SJSA1 (cell line): ENCODE data around the gene CCDC141. TPM values are rescaled to one million over a fixed set of nuclear protein-coding genes. Genes with fewer than 3 reads are reported as not detected.

ENCODE experiments used
- DNase-seq, 2 experiments: peaks; one replicate each; pipeline ENCODE4 v3.0.0-alpha.2; 2015 to 2020; ENCODE audit warnings: low spot score in 2 of 2, low read depth in 1 of 2
- H3K27ac ChIP-seq: fragments of 250-450 bp; sonication (Bioruptor Pico); 2 replicates; pipeline ENCODE4 v1.5.1; 2020; ENCODE audit warnings: mild to moderate bottlenecking, moderate library complexity
- H3K27me3 ChIP-seq: fragments of 250-450 bp; sonication (Bioruptor Pico); replicated peaks from 2 replicates; pipeline ENCODE4 v1.5.1; 2020; ENCODE audit warnings: mild to moderate bottlenecking, moderate library complexity
- H3K36me3 ChIP-seq: fragments of 250-450 bp; sonication (Bioruptor Pico); 2 replicates; pipeline ENCODE4 v1.5.1; 2020; ENCODE audit warnings: mild to moderate bottlenecking
- H3K4me1 ChIP-seq: fragments of 250-450 bp; sonication (Bioruptor Pico); replicated peaks from 2 replicates; pipeline ENCODE4 v1.6.1; 2021; ENCODE audit warnings: mild to moderate bottlenecking
- H3K4me3 ChIP-seq: fragments of 250-450 bp; sonication (Bioruptor Pico); 2 replicates; pipeline ENCODE4 v1.5.1; 2020; ENCODE audit warnings: mild to moderate bottlenecking
- H3K9me3 ChIP-seq: fragments of 250-450 bp; sonication (Bioruptor Pico); replicated peaks from 2 replicates; pipeline ENCODE4 v1.5.1; 2020; ENCODE audit warnings: mild to moderate bottlenecking
- total RNA-seq: library from RNA; depleted of rRNA; stranded (reverse); fragments of >200 nt; shearing (Covaris generic); gene quantifications from 2 replicates; pipeline ENCODE4 v1.2.3, GENCODE V29; 2014; rRNA removed

CCDC141 gene
- total RNA-seq, 1 experiment from 2014 or later = not detected

DNA sequence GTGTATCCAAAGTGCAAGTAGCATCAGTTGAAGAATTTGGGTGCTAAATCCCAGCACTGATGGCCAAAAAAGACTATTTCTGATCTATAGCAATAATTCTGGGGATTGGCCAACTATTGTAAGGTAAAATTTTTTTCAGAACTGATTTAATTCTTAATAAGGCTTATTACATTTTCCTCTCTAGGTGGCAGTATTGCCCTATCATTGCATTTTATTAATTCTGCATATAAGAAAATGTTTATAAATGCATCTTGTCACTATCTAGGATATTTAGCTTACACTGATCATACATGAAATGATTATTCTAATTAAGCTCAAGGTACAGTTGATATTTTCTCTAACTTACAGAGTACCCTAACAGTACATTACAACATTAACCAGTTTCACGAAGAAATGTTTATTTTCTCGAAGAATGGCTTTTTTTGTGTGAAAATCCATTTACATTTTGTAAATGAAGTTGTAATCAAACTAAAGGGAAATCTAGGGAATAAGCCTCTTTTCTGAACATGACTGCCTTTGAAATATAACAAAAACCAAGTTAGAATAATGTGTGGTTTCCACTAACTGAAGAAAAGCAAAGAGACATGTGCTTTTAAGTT is 253.8 kb downstream of the CCDC141 start:
- no peak for DNase-seq
- Histone ChIP-seq H3K4me3 (no peak overlapping the region), H3K27ac (no peak overlapping the region), H3K36me3 (no peaks in the 10 kb centered on the region), H3K9me3 (no peaks in the 10 kb centered on the region), H3K4me1 (no peaks in the 10 kb centered on the region), H3K27me3 (0 out of 2 replicates have a peak, but pooled peaks cover 3% of the 10 kb centered on the region)

DNA sequence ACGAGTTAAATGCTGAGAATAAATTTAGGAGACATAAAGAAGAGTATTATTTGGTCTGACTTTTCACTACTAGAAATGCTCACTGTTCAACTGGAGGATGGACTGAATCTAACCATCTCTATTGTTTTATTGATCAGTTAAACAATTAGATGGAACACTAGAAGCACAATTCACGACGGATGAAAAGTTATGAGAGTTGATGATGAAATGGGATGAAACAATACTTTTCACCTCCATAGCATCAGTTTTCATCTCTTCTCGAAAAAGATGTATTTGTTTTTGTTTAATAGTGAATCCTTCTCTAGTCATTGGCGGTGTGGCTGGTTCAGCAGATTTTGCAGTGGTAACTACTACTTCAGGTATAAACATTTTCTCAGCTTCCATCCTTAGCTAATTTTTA is 262.0 kb downstream of the CCDC141 start:
- H3K4me1 ChIP-seq = no peaks in the 10 kb centered on the region
- H3K4me3 ChIP-seq = no peak overlapping the region
- no peak for DNase-seq
- no peak overlapping the region for H3K27ac ChIP-seq
- H3K9me3 ChIP-seq = no peaks in the 10 kb centered on the region
- H3K36me3 ChIP-seq = no peaks in the 10 kb centered on the region
- H3K27me3 ChIP-seq = peaks cover 2% of the 10 kb centered on the region; the same call in 1 of the 2 replicates

DNA sequence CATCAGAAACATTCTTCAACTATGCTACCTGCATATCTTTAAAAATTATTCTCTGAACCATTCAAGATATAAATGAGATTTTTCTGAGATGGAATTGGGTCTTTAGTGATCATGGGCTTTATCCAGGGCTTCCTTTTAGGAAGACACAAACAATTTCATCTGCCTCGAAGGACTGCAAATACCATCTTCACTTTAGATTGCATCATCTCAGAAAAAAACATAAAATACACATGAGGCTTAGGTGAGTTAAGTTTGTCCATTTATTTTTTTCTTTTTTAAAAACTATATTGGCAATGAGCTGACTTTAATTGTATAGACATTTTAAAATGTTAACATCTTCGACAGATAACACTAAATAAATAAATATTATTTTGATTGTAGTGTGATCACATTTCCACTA is 262.8 kb downstream of the CCDC141 start:
- no peak overlapping the region for H3K27ac ChIP-seq
- no peaks in the 10 kb centered on the region for H3K36me3 ChIP-seq
- DNase-seq = no peak
- H3K27me3 ChIP-seq = peaks cover 2% of the 10 kb centered on the region; the same call in 1 of the 2 replicates
- no peak overlapping the region for H3K4me3 ChIP-seq
- H3K4me1 ChIP-seq = no peaks in the 10 kb centered on the region
- no peaks in the 10 kb centered on the region for H3K9me3 ChIP-seq

DNA sequence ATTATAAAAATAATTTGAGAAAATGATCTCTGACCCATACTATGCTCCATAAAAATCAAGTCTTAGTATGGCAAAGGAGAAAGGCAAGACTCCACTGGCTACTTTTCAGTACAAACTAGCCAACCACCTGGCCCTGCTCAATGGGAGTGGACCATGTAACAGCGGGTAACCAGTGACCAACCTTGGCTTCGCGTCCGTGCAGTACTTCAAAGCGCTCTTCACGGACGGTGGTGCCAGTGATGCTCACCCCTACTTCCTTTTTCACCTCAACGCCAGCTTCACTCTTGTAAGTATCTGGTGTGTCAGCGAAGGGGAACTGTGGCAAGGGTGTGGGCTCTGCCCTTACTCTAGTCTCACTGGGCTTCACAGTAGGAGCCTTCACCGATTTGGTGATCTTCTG is 266.0 kb downstream of the CCDC141 start:
- 0 out of 2 replicates have a peak, but pooled peaks cover 2% of the 10 kb centered on the region for H3K27me3 ChIP-seq
- H3K9me3 ChIP-seq = no peaks in the 10 kb centered on the region
- no peak overlapping the region for H3K27ac ChIP-seq
- DNase-seq = no peak
- H3K4me3 ChIP-seq = no peak overlapping the region
- H3K36me3 ChIP-seq = no peaks in the 10 kb centered on the region
- no peaks in the 10 kb centered on the region for H3K4me1 ChIP-seq

DNA sequence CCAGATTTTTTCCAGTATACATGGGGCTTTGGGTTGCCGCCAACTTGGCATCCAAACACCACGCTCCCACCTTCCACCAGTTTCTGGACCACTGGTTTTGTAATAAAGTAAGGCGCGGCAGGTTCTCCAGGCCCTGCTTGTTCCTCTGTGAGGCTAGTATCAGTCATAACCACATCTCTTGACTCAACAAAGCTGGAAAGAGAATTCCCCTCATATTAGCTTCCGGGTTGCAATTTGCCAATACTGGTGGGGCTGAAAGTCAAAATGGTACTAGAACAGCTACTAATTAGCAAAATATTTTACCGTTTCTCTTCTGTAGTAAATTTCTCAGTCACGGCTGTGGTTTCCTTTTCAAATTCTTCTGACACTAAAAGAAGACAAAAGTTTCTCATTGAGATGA is 267.7 kb downstream of the CCDC141 start:
- no peak for DNase-seq
- Histone ChIP-seq H3K9me3 (no peaks in the 10 kb centered on the region), H3K36me3 (no peaks in the 10 kb centered on the region), H3K27ac (no peak overlapping the region), H3K4me3 (no peak overlapping the region), H3K4me1 (no peaks in the 10 kb centered on the region), H3K27me3 (0 out of 2 replicates have a peak, but pooled peaks cover 2% of the 10 kb centered on the region)

Other genes starting within 250 kb of the CCDC141 start
- gene TTN, start 242.7 kb downstream of the CCDC141 start, total RNA-seq = 0.03 TPM in 1 of 2 replicates, not detected in the other
- gene SESTD1, start 214.7 kb upstream of the CCDC141 start, total RNA-seq = 23.1 and 26.8 TPM in 2 replicates